ENCODE measurements around the gene SLC25A45. TPM values are rescaled to one million over a fixed set of nuclear protein-coding genes. Genes with fewer than 3 reads are reported as not detected.

SLC25A45 gene
- total and polyA plus RNA-seq, 2 of the 4 experiments (the other 2 are of a cell fraction): 0.72 to 1.2 TPM

GRCh38 chr11:65378928-65379638, 3.4 kb downstream of the SLC25A45 start (continued):
- no peak for TF ChIP-seq POLR2A (IDR thresholded peaks at IDR 0.05; ENCODE audit: low read depth, low read length)

GRCh38 chr11:65378208-65378927, 4.1 kb downstream of the SLC25A45 start:
- Histone ChIP-seq H2BK20ac (ENCODE audit: low read depth, low read length) (no peak overlapping the region), H2AK5ac (ENCODE audit: low read depth, low read length) (peak overlapping the region; percentile 3; the same call in 1 of the 2 replicates), H3K27ac (ENCODE audit: insufficient read depth, low read length) (no peak overlapping the region), H3K4me2 (ENCODE audit: low read depth, low read length) (no peak overlapping the region), H3K27me3 (ENCODE audit: control insufficient read depth, insufficient read depth, low read length) (no peaks in the 10 kb centered on the region), H3K9ac (ENCODE audit: low read depth, low read length) (no peak overlapping the region), H2BK5ac (ENCODE audit: low read depth, low read length, poor library complexity, severe bottlenecking) (no peak overlapping the region), H3K36me3 (ENCODE audit: control insufficient read depth, insufficient read depth, low read length) (no peaks in the 10 kb centered on the region), H4K91ac (ENCODE audit: insufficient read depth, low read depth, low read length) (no peak overlapping the region), H4K8ac (ENCODE audit: low read depth in 2 of 2, low read length in 2 of 2) (no peak overlapping the region), H3K23ac (ENCODE audit: low read depth, low read length) (no peak overlapping the region; the same call in 1 of the 2 replicates), H3K9me1 (ENCODE audit: insufficient read depth, low read length) (peaks cover 13% of the 10 kb centered on the region; the same call in 1 of the 2 replicates), H3K4ac (ENCODE audit: low read depth, low read length) (no peak overlapping the region; the same call in 1 of the 2 replicates), H3K56ac (ENCODE audit: extremely low read depth, insufficient read depth, low read length) (no peak overlapping the region), H2BK15ac (ENCODE audit: low read depth, low read length) (no peak overlapping the region), H2BK120ac (ENCODE audit: low read depth, low read length) (no peak overlapping the region), H3K4me1 (ENCODE audit: control insufficient read depth, insufficient read depth, low read length) (peaks cover 11% of the 10 kb centered on the region), H3K4me3 (ENCODE audit: insufficient read depth, low read depth, low read length) (no peak overlapping the region), H4K5ac (ENCODE audit: low read depth, low read length) (no peak overlapping the region), H2AFZ (replicated peaks; ENCODE audit: low read length, poor library complexity) (no peak overlapping the region), H3K14ac (replicated peaks; ENCODE audit: low read depth, low read length) (no peak overlapping the region), H3K79me1 (ENCODE audit: low read depth in 1 of 2, low read length in 2 of 2) (peaks cover 4 to 30% of the 10 kb centered on the region in 2 experiments; a peak in 2 of 4 replicates), H3K9me3 (ENCODE audit: control insufficient read depth, insufficient read depth, low read length) (no peaks in the 10 kb centered on the region), H2AK9ac (replicated peaks; ENCODE audit: low read depth, low read length, poor library complexity) (no peak overlapping the region), H4K20me1 (ENCODE audit: insufficient read depth, low read length) (peaks cover 6% of the 10 kb centered on the region), H3K18ac (ENCODE audit: low read depth, low read length) (no peak overlapping the region)
- ATAC-seq (ENCODE audit: low read depth): no peak
- no peak for DNase-seq
- intact Hi-C loops (cut with micrococcal nuclease): no loop called here
- in situ Hi-C loops (cut with MboI; ENCODE audit: low sequenced_read_pairs): no loop called here
- TF ChIP-seq MAFK (IDR thresholded peaks at IDR 0.05; ENCODE audit: low read depth, low read length) (no peak), FOS (IDR thresholded peaks at IDR 0.05; ENCODE audit: low read depth, low read length) (no peak), RAD21 (IDR thresholded peaks at IDR 0.05; ENCODE audit: low read length) (peak; percentile 4; the same call in 1 of the 2 replicates), RCOR1 (IDR thresholded peaks at IDR 0.05; ENCODE audit: insufficient replicate concordance, low read length) (no peak), CTCF (conservative IDR thresholded peaks at IDR 0.05; ENCODE audit: low read depth, low read length) (0 out of 2 replicates have a peak, but pooled peaks have one; percentile 12), SMC3 (IDR thresholded peaks at IDR 0.05; ENCODE audit: low read depth, low read length) (no peak), CEBPB (IDR thresholded peaks at IDR 0.05; ENCODE audit: low read depth, low read length) (no peak)
- dilution Hi-C loops (cut with HindIII; ENCODE audit: low sequenced_read_pairs, unreplicated experiment): no loop called here
- no CpG with 5 or more reads among the region's 19 CpGs for WGBS, 2 experiments (ENCODE audit: extremely low coverage in 2 of 2, insufficient read length in 1 of 2)
- POLR2A ChIA-PET (ENCODE audit: unreplicated experiment): no interaction called here
- CTCF ChIA-PET: interaction anchor here (0.5 kb wide), 1 partner anchor 82 kb away, joined by 3 read pairs; no protein-coding TSS in a partner anchor
- BruUV-seq (replicated peaks): no TSS peak
